Measurements from ENCODE around the gene TAF6. TPM values are rescaled to one million over a fixed set of nuclear protein-coding genes. Genes with fewer than 3 reads are reported as not detected.
A peak's percentile ranks its signal among the peaks of the same experiment; 100 is the strongest.

Gene TAF6
- total RNA-seq, 2 experiments from 2014 or later: 63.7 to 65.9 TPM

Small RNA genes within 50 kb of the gene (microRNA-seq; reads per million reads assigned to microRNA genes)
- gene MIR106B: 11,385 reads per million, percentile 95 among the genes with 10 or more reads in this experiment
- gene MIR25: 1,369 reads per million, percentile 81 among the genes with 10 or more reads in this experiment
- gene MIR4658: 2.1 reads per million
- gene MIR93: 8,385 reads per million, percentile 93 among the genes with 10 or more reads in this experiment

Other genes with a start within 250 kb of the TAF6 start
- gene OR2AE1, start 242.3 kb downstream of the TAF6 start, total RNA-seq: under 1 TPM; 0.47 to 0.57 TPM
- gene TRIM4, start 199.8 kb downstream of the TAF6 start, total RNA-seq: 10 to 100 TPM; 41.2 to 42.2 TPM
- not detected for gene GJC3, start 189.7 kb downstream of the TAF6 start, total RNA-seq
- not detected for gene AZGP1, start 143.3 kb downstream of the TAF6 start, total RNA-seq
- gene ZKSCAN1, start 103.8 kb downstream of the TAF6 start, total RNA-seq: 10 to 100 TPM; 85.5 to 88.8 TPM
- 10 to 100 TPM in 1 of 2 experiments, 1 to 10 TPM in 1; 9.8 to 10.1 TPM for gene ZSCAN21, start 69.6 kb downstream of the TAF6 start, total RNA-seq
- gene ZNF3, start 37.6 kb downstream of the TAF6 start, total RNA-seq: 10 to 100 TPM; 28.0 to 32.6 TPM
- gene COPS6, start 30.4 kb downstream of the TAF6 start, total RNA-seq: 10 to 100 TPM; 72.4 to 76.7 TPM
- gene MCM7, start 18.0 kb downstream of the TAF6 start, total RNA-seq: 100 to 1,000 TPM; 278 to 307 TPM
- gene AP4M1, start 17.7 kb downstream of the TAF6 start, total RNA-seq: 10 to 100 TPM; 15.0 to 16.5 TPM
- 10 to 100 TPM; 52.4 to 58.3 TPM for gene CNPY4, start 276 bp upstream of the TAF6 start, total RNA-seq
- 1 to 10 TPM; 4.8 to 6.5 TPM for gene MBLAC1, start 7.6 kb upstream of the TAF6 start, total RNA-seq
- gene LAMTOR4, start 29.6 kb upstream of the TAF6 start, total RNA-seq: 100 to 1,000 TPM; 170 to 175 TPM
- 10 to 100 TPM; 52.0 to 58.4 TPM for gene TRAPPC14, start 39.4 kb upstream of the TAF6 start, total RNA-seq
- 1 to 10 TPM; 6.7 to 6.9 TPM for gene GAL3ST4, start 49.3 kb upstream of the TAF6 start, total RNA-seq
- 10 to 100 TPM; 12.6 to 13.0 TPM for gene GPC2, start 58.0 kb upstream of the TAF6 start, total RNA-seq
- 10 to 100 TPM; 31.1 to 38.8 TPM for gene STAG3, start 58.6 kb upstream of the TAF6 start, total RNA-seq
- gene PVRIG, start 100.6 kb upstream of the TAF6 start, total RNA-seq: 10 to 100 TPM; 86.1 to 86.2 TPM
- not detected for gene SPDYE3, start 188.3 kb upstream of the TAF6 start, total RNA-seq
- 10 to 100 TPM; 91.3 to 96.4 TPM for gene PILRB, start 238.8 kb upstream of the TAF6 start, total RNA-seq